CD4-positive, CD25-positive, alpha-beta regulatory T cell (primary cell): Measurements from ENCODE around the gene APH1B. TPM values are rescaled to one million over a fixed set of nuclear protein-coding genes. Genes with fewer than 3 reads are reported as not detected.
"Not testable (repeated sequence)": the region's sequence is repeated elsewhere in the genome, so short reads cannot be mapped to it uniquely, and the experiment has no call there.

ENCODE experiments used
- ATAC-seq, 2 donors: fragments of 150-1000 bp; cut with Tn5 transposase; one replicate each; pipeline ENCODE4 v1.10.0; 2021; ENCODE audit warnings: low read depth in 2 of 2, moderate number of reproducible peaks in 2 of 2, moderate library complexity in 1 of 2
- DNase-seq, 3 donors: peaks; one replicate each; pipeline versions ENCODE4 v3.0.0 to v3.0.0-alpha.2; 2012 to 2022; ENCODE audit warnings: mixed read lengths in 1 of 3
- H3K27ac ChIP-seq: one replicate; pipeline ENCODE4 v1.7.0; 2013; ENCODE audit warnings: mild to moderate bottlenecking, low read length; ENCODE audit not compliant: insufficient read depth, poor library complexity, severe bottlenecking
- H3K27me3 ChIP-seq: one replicate; pipeline ENCODE4 v1.7.0; 2013; ENCODE audit warnings: low read length; ENCODE audit not compliant: control insufficient read depth, insufficient read depth
- H3K36me3 ChIP-seq: one replicate; pipeline ENCODE4 v1.7.0; 2013; ENCODE audit warnings: mild to moderate bottlenecking, low read length, moderate library complexity; ENCODE audit not compliant: control insufficient read depth, insufficient read depth
- H3K4me1 ChIP-seq: 2 replicates; pipeline ENCODE4 v1.7.0; 2013; ENCODE audit warnings: mild to moderate bottlenecking, low read length; ENCODE audit not compliant: insufficient read depth, control insufficient read depth, poor library complexity, severe bottlenecking
- H3K4me3 ChIP-seq: one replicate; pipeline ENCODE4 v1.7.0; 2013; ENCODE audit warnings: low read depth, mild to moderate bottlenecking, low read length, moderate library complexity
- H3K9me3 ChIP-seq, 2 experiments: 1 replicate in 1 of 2; 2 replicates in 1 of 2; pipeline ENCODE4 v1.7.0; 2013; ENCODE audit warnings: low read length in 2 of 2, mild to moderate bottlenecking in 1 of 2, moderate library complexity in 1 of 2; ENCODE audit not compliant: control insufficient read depth in 2 of 2
- H3K27ac Mint-ChIP-seq, 3 donors: one replicate each; pipeline ENCODE4 v1.8.0; 2020 to 2022; ENCODE audit warnings: mild to moderate bottlenecking in 3 of 3, mixed read lengths in 3 of 3, moderate library complexity in 2 of 3
- H3K27me3 Mint-ChIP-seq: one replicate; pipeline ENCODE4 v1.8.0; 2022; ENCODE audit warnings: mild to moderate bottlenecking, mixed read lengths
- H3K36me3 Mint-ChIP-seq: one replicate; pipeline ENCODE4 v1.8.0; 2020; ENCODE audit warnings: mixed read lengths
- H3K4me1 Mint-ChIP-seq, 4 donors: one replicate each; pipeline ENCODE4 v1.8.0; 2020 to 2022; ENCODE audit warnings: mixed read lengths in 4 of 4, mild to moderate bottlenecking in 1 of 4
- H3K4me3 Mint-ChIP-seq, 4 donors: one replicate each; pipeline ENCODE4 v1.8.0; 2020 to 2022; ENCODE audit warnings: mild to moderate bottlenecking in 4 of 4, mixed read lengths in 4 of 4, moderate library complexity in 3 of 4
- H3K9me3 Mint-ChIP-seq, 7 donors: one replicate each; pipeline ENCODE4 v1.8.0; 2020 to 2022; ENCODE audit warnings: mixed read lengths in 7 of 7, mild to moderate bottlenecking in 3 of 7, moderate library complexity in 2 of 7
- polyA plus RNA-seq, 4 donors: library from polyadenylated mRNA; unstranded; fragments of 300-500 nt; fragmentation: Illumina TruSeq; gene quantifications; one replicate each; pipeline ENCODE4 v1.2.3, GENCODE V29; 2021
- total RNA-seq: library from RNA; stranded (reverse); gene quantifications from one replicate; pipeline ENCODE4 v1.2.3, GENCODE V29; 2022

Gene APH1B
- total and polyA plus RNA-seq, 5 donors from 2014 or later: 9.1 to 19.0 (median 13.7) TPM

- H3K4me3 ChIP-seq: no peak overlapping the region
- peaks cover 6% of the 10 kb centered on the region for H3K36me3 ChIP-seq
- ATAC-seq (no peak), DNase-seq (no peak)
- H3K9me3 Mint-ChIP-seq: peaks cover 0 to 2% (median 0%) of the 10 kb centered on the region in 7 donors
- H3K36me3 Mint-ChIP-seq: peaks cover 14% of the 10 kb centered on the region
- H3K4me1 Mint-ChIP-seq: peaks cover 32 to 82% (median 68%) of the 10 kb centered on the region in 4 donors
- no peaks in the 10 kb centered on the region for H3K27me3 Mint-ChIP-seq
- H3K27ac ChIP-seq: no peak overlapping the region
- H3K4me1 ChIP-seq: peaks cover 50% of the 10 kb centered on the region
- no peaks in the 10 kb centered on the region for H3K27me3 ChIP-seq
- H3K9me3 ChIP-seq: no peaks in the 10 kb centered on the region
- peak overlapping the region; percentile 79 to 91 (median 87) for H3K27ac Mint-ChIP-seq
- H3K4me3 Mint-ChIP-seq: peak overlapping the region in 3 of 4 donors; percentile 7 to 23 (median 15)
Observed at GRCh38 chr15:63234451-63234870, 42.9 kb upstream of the APH1B start.

GRCh38 chr15:63236272-63236671, 41.1 kb upstream of the APH1B start:
- H3K27ac Mint-ChIP-seq: peak overlapping the region in 2 of 3 donors; percentile 18 to 39
- ATAC-seq: no peak
- Histone ChIP-seq H3K27me3 (no peaks in the 10 kb centered on the region), H3K27ac (no peak overlapping the region), H3K9me3 (no peaks in the 10 kb centered on the region), H3K4me3 (no peak overlapping the region), H3K36me3 (peaks cover 13% of the 10 kb centered on the region), H3K4me1 (peaks cover 43% of the 10 kb centered on the region)
- H3K9me3 Mint-ChIP-seq: peaks cover 0 to 2% (median 0%) of the 10 kb centered on the region in 7 donors
- no peak for DNase-seq
- no peaks in the 10 kb centered on the region for H3K27me3 Mint-ChIP-seq
- H3K36me3 Mint-ChIP-seq: peaks cover 19% of the 10 kb centered on the region
- H3K4me3 Mint-ChIP-seq: no peak overlapping the region
- peaks cover 34 to 83% (median 69%) of the 10 kb centered on the region in 4 donors for H3K4me1 Mint-ChIP-seq

DNA sequence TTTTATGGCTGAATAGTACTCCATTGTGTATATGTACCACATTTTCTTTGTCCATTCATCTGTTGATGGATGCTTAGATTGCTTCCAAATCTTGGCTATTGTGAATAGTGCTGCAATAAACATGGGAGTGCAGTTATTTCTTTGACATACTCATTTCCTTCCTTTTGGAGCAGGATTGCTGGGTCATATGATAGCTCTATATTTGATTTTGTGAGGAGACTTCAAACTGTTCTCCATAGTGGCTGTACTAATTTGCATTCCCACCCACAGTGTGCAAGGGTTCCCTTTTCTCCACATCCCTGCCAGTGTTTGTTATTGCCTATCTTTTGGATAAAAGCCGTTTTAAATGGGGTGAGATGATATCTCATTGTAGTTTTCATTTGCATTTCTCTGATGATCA, 40.3 kb upstream of the APH1B start:
- H3K4me3 ChIP-seq, H3K9me3 ChIP-seq, H3K27me3 Mint-ChIP-seq, DNase-seq, H3K27ac ChIP-seq, H3K27me3 ChIP-seq, H3K9me3 Mint-ChIP-seq, ATAC-seq: not testable (repeated sequence)
- H3K4me1 Mint-ChIP-seq: peaks cover 28 to 82% (median 67%) of the 10 kb centered on the region in 4 donors
- Histone ChIP-seq H3K4me1 (peaks cover 35% of the 10 kb centered on the region), H3K36me3 (peaks cover 13% of the 10 kb centered on the region)
- H3K4me3 Mint-ChIP-seq: peak overlapping the region in 2 of 4 donors; percentile 2 to 29
- peak overlapping the region in 2 of 3 donors; percentile 31 to 53 for H3K27ac Mint-ChIP-seq
- H3K36me3 Mint-ChIP-seq: peaks cover 19% of the 10 kb centered on the region

GRCh38 chr15:63238171-63238570, 39.2 kb upstream of the APH1B start:
- Mint-ChIP-seq H3K4me1 (peaks cover 26 to 82% (median 68%) of the 10 kb centered on the region in 4 donors), H3K36me3 (peaks cover 22% of the 10 kb centered on the region), H3K4me3 (peak overlapping the region in 1 of 4 donors; percentile 1), H3K27ac (peak overlapping the region in 2 of 3 donors; percentile 22 to 73), H3K9me3 (peaks cover 0 to 2% (median 0%) of the 10 kb centered on the region in 7 donors), H3K27me3 (no peaks in the 10 kb centered on the region)
- peaks cover 13% of the 10 kb centered on the region for H3K36me3 ChIP-seq
- DNase-seq (no peak), ATAC-seq (no peak)
- H3K27me3 ChIP-seq: no peaks in the 10 kb centered on the region
- H3K4me1 ChIP-seq: peaks cover 24% of the 10 kb centered on the region
- H3K27ac ChIP-seq: no peak overlapping the region
- H3K4me3 ChIP-seq: no peak overlapping the region
- H3K9me3 ChIP-seq: no peaks in the 10 kb centered on the region

GRCh38 chr15:63238796-63239195, 38.6 kb upstream of the APH1B start:
- Histone ChIP-seq H3K27me3 (no peaks in the 10 kb centered on the region), H3K4me3 (peak overlapping the region; percentile 1), H3K27ac (no peak overlapping the region), H3K36me3 (peaks cover 16% of the 10 kb centered on the region), H3K4me1 (peaks cover 22% of the 10 kb centered on the region), H3K9me3 (no peaks in the 10 kb centered on the region)
- peaks cover 28% of the 10 kb centered on the region for H3K36me3 Mint-ChIP-seq
- H3K9me3 Mint-ChIP-seq: peaks cover 0 to 2% (median 0%) of the 10 kb centered on the region in 7 donors
- ATAC-seq (no peak), DNase-seq (no peak)
- peaks cover 32 to 83% (median 70%) of the 10 kb centered on the region in 4 donors for H3K4me1 Mint-ChIP-seq
- no peak overlapping the region for H3K4me3 Mint-ChIP-seq
- H3K27ac Mint-ChIP-seq: peak overlapping the region in 2 of 3 donors; percentile 9 to 22
- no peaks in the 10 kb centered on the region for H3K27me3 Mint-ChIP-seq

- peak overlapping the region; percentile 16 to 59 (median 58) for H3K27ac Mint-ChIP-seq
- no peaks in the 10 kb centered on the region for H3K27me3 ChIP-seq
- ATAC-seq (no peak), DNase-seq (no peak)
- H3K9me3 Mint-ChIP-seq: peaks cover 0 to 2% (median 0%) of the 10 kb centered on the region in 7 donors
- H3K4me3 Mint-ChIP-seq: no peak overlapping the region
- H3K9me3 ChIP-seq: no peaks in the 10 kb centered on the region
- H3K27me3 Mint-ChIP-seq: no peaks in the 10 kb centered on the region
- peaks cover 18% of the 10 kb centered on the region for H3K36me3 ChIP-seq
- peaks cover 46 to 83% (median 70%) of the 10 kb centered on the region in 4 donors for H3K4me1 Mint-ChIP-seq
- H3K27ac ChIP-seq: no peak overlapping the region
- H3K36me3 Mint-ChIP-seq: peaks cover 37% of the 10 kb centered on the region
- H3K4me1 ChIP-seq: peaks cover 28% of the 10 kb centered on the region
- H3K4me3 ChIP-seq: no peak overlapping the region
Observed at GRCh38 chr15:63240109-63240508, 37.3 kb upstream of the APH1B start.

- Mint-ChIP-seq H3K27me3 (no peaks in the 10 kb centered on the region), H3K4me3 (no peak overlapping the region), H3K36me3 (peaks cover 36% of the 10 kb centered on the region), H3K27ac (no peak overlapping the region), H3K4me1 (peaks cover 51 to 84% (median 72%) of the 10 kb centered on the region in 4 donors), H3K9me3 (peaks cover 0 to 2% (median 0%) of the 10 kb centered on the region in 7 donors)
- H3K36me3 ChIP-seq: peaks cover 24% of the 10 kb centered on the region
- H3K4me1 ChIP-seq: peaks cover 29% of the 10 kb centered on the region
- no peak overlapping the region for H3K27ac ChIP-seq
- no peaks in the 10 kb centered on the region for H3K9me3 ChIP-seq
- no peak for DNase-seq
- no peak for ATAC-seq
- no peaks in the 10 kb centered on the region for H3K27me3 ChIP-seq
- no peak overlapping the region for H3K4me3 ChIP-seq
Observed at GRCh38 chr15:63241316-63241715, 36.1 kb upstream of the APH1B start.

- ATAC-seq (no peak), DNase-seq (no peak)
- Mint-ChIP-seq H3K9me3 (no peaks in the 10 kb centered on the region), H3K4me3 (no peak overlapping the region), H3K36me3 (peaks cover 43% of the 10 kb centered on the region), H3K4me1 (peaks cover 49 to 85% (median 71%) of the 10 kb centered on the region in 4 donors), H3K27ac (peak overlapping the region in 2 of 3 donors; percentile 68 to 88), H3K27me3 (no peaks in the 10 kb centered on the region)
- Histone ChIP-seq H3K4me1 (peaks cover 23% of the 10 kb centered on the region), H3K4me3 (no peak overlapping the region), H3K27ac (no peak overlapping the region), H3K27me3 (no peaks in the 10 kb centered on the region), H3K9me3 (no peaks in the 10 kb centered on the region), H3K36me3 (peaks cover 41% of the 10 kb centered on the region)
Observed at GRCh38 chr15:63243101-63243500, 34.3 kb upstream of the APH1B start.
